HepG2 (cell line): ENCODE data around the gene ITIH1. TPM values are rescaled to one million over a fixed set of nuclear protein-coding genes. Genes with fewer than 3 reads are reported as not detected.

Experiments
- ARID3A ChIP-seq: IDR thresholded peaks from 2 replicates; pipeline ENCODE4 v1.6.1; 2012; ENCODE audit warnings: low read depth, low read length, improper control_type of control experiment
- HNRNPUL1 ChIP-seq: fragments of 200-400 bp; formaldehyde crosslinking; IDR thresholded peaks from 2 replicates; pipeline ENCODE4 v1.6.1; 2017; ENCODE audit warnings: low read depth, mild to moderate bottlenecking, low read length, moderate library complexity
- MTA1 ChIP-seq: sonication (generic); formaldehyde crosslinking; IDR thresholded peaks from 2 replicates; pipeline ENCODE4 v1.4.0; 2020; ENCODE audit warnings: missing genetic modification reagents, mild to moderate bottlenecking, borderline replicate concordance
- MTERF4 ChIP-seq: sonication (generic); formaldehyde crosslinking; IDR thresholded peaks from 2 replicates; pipeline ENCODE4 v1.8.0; 2023; ENCODE audit warnings: mild to moderate bottlenecking, missing genetic modification reagents
- NFIB ChIP-seq: sonication (generic); formaldehyde crosslinking; IDR thresholded peaks from 2 replicates; pipeline ENCODE4 v1.9.0; 2021; ENCODE audit warnings: missing genetic modification reagents, mild to moderate bottlenecking, borderline replicate concordance
- POLR2AphosphoS2 ChIP-seq: IDR thresholded peaks from 2 replicates; pipeline ENCODE4 v1.6.1; 2011; ENCODE audit warnings: low read depth, low read length, improper control_type of control experiment
- RAD21 ChIP-seq: fragments of 450-650 bp; formaldehyde crosslinking; IDR thresholded peaks from 2 replicates; pipeline ENCODE4 v1.5.0; 2020; ENCODE audit warnings: mild to moderate bottlenecking
- ZBTB3 ChIP-seq: sonication (generic); formaldehyde crosslinking; IDR thresholded peaks from 2 replicates; pipeline ENCODE4 v1.4.0; 2020; ENCODE audit warnings: low read depth, mild to moderate bottlenecking, moderate library complexity, missing genetic modification reagents, borderline replicate concordance
- ZNF232 ChIP-seq: sonication (generic); formaldehyde crosslinking; IDR thresholded peaks from 2 replicates; pipeline ENCODE4 v1.4.0; 2020; ENCODE audit warnings: missing genetic modification reagents, borderline replicate concordance
- ZNF44 ChIP-seq: sonication (generic); formaldehyde crosslinking; IDR thresholded peaks from 2 replicates; pipeline ENCODE4 v1.5.1; 2020; ENCODE audit warnings: mild to moderate bottlenecking, missing genetic modification reagents
- ZNF609 ChIP-seq: sonication (generic); formaldehyde crosslinking; IDR thresholded peaks from 2 replicates; pipeline ENCODE4 v1.4.0; 2020; ENCODE audit warnings: mild to moderate bottlenecking, missing genetic modification reagents, borderline replicate concordance
- ZNF646 ChIP-seq: sonication (generic); formaldehyde crosslinking; IDR thresholded peaks from 2 replicates; pipeline ENCODE4 v1.9.0; 2021; ENCODE audit warnings: mild to moderate bottlenecking, missing genetic modification reagents
- ZNF691 ChIP-seq: sonication (generic); formaldehyde crosslinking; IDR thresholded peaks from 2 replicates; pipeline ENCODE4 v1.4.0; 2020; ENCODE audit warnings: missing genetic modification reagents, low read depth, mild to moderate bottlenecking, borderline replicate concordance
- polyA plus RNA-seq, 8 experiments: library from polyadenylated mRNA; depleted of rRNA in 3 of 8; stranded (reverse) in 7 of 8; unstranded in 1 of 8; fragments of >200 nt; fragmentation: Illumina TruSeq in 4 of 8; extraction: Trizol in 4 of 8; gene quantifications; 2 replicates each; pipeline versions ENCODE4 v1.2.1 to v1.2.3, GENCODE V29; 2011 to 2016; ENCODE audit warnings: low read depth in 4 of 8, missing spikeins in 1 of 8, mixed read lengths in 1 of 8; ENCODE audit not compliant: insufficient read depth in 1 of 8
- total RNA-seq, 5 experiments: library from RNA; depleted of rRNA; stranded (reverse); fragments of >200 nt; fragmentation: Illumina TruSeq; extraction: Trizol; gene quantifications; 2 replicates each; pipeline ENCODE4 v1.2.3, GENCODE V29; 2016; ENCODE audit warnings: low read depth in 1 of 5

Gene ITIH1
- total and polyA plus RNA-seq, 2 of the 13 experiments (the other 11 are each of a cell fraction or from before 2014, with no cell fraction given) = 12.3 to 19.6 TPM

GRCh38 chr3:52798978-52799476 is 21.6 kb downstream of the ITIH1 start (continued):
- TF ChIP-seq ZNF609 (CRISPR knock-in tag) = no peak
- TF ChIP-seq ZNF691 (CRISPR knock-in tag) = 0 out of 2 replicates have a peak, but pooled peaks have one; percentile 24
- TF ChIP-seq ZBTB3 = no peak
- TF ChIP-seq NFIB = no peak
- TF ChIP-seq MTERF4 (CRISPR knock-in tag) = no peak
- TF ChIP-seq ARID3A = no peak
- peak; percentile 55; the same call in 1 of the 2 replicates for TF ChIP-seq RAD21 (CRISPR knock-in tag)
- 0 out of 2 replicates have a peak, but pooled peaks have one; percentile 45 for TF ChIP-seq POLR2AphosphoS2
- TF ChIP-seq ZNF646 (CRISPR knock-in tag) = no peak
- 0 out of 2 replicates have a peak, but pooled peaks have one; percentile 36 for TF ChIP-seq ZNF44 (CRISPR knock-in tag)
- TF ChIP-seq HNRNPUL1 = no peak
- 0 out of 2 replicates have a peak, but pooled peaks have one; percentile 19 for TF ChIP-seq ZNF232
- no peak for TF ChIP-seq MTA1 (CRISPR knock-in tag)
